Measurements from ENCODE around the gene TMEM132C.

DNA sequence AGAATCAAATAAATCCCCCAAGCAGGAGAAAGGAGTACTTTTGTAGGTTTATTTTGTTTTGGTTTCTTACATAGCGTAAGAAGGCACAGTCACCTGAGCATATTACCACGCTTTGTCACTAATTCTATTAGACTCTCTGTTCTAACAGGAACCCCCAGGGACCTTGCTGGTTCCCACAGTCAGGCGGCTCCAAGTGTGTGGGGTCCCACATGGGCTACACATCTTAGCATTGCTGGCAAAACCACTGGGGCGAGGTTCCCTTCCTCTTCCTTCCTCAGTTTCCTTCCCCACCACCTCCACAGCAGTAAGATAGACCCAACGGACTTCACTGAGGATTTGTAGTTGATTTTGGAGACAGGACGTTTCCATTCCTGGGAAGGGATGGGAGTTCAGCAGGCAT, 49.1 kb downstream of the TMEM132C start:
- TF ChIP-seq POLR2A (IDR thresholded peaks at IDR 0.05), result no peak
- TF ChIP-seq, protein P1, sequence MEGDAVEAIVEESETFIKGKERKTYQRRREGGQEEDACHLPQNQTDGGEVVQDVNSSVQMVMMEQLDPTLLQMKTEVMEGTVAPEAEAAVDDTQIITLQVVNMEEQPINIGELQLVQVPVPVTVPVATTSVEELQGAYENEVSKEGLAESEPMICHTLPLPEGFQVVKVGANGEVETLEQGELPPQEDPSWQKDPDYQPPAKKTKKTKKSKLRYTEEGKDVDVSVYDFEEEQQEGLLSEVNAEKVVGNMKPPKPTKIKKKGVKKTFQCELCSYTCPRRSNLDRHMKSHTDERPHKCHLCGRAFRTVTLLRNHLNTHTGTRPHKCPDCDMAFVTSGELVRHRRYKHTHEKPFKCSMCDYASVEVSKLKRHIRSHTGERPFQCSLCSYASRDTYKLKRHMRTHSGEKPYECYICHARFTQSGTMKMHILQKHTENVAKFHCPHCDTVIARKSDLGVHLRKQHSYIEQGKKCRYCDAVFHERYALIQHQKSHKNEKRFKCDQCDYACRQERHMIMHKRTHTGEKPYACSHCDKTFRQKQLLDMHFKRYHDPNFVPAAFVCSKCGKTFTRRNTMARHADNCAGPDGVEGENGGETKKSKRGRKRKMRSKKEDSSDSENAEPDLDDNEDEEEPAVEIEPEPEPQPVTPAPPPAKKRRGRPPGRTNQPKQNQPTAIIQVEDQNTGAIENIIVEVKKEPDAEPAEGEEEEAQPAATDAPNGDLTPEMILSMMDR (IDR thresholded peaks at IDR 0.05), result no peak

All from heart left ventricle (tissue), 13 donors.